Fibroblast of lung (primary cell): Measurements from ENCODE around the gene IRF4. TPM values are rescaled to one million over a fixed set of nuclear protein-coding genes. Genes with fewer than 3 reads are reported as not detected.

Experiments
- DNase-seq, 2 donors: peaks; one replicate each; pipeline versions ENCODE4 v3.0.0 to v3.0.0-alpha.2; 2010; ENCODE audit warnings: low read depth in 2 of 2
- H2AFZ ChIP-seq: 2 replicates; pipeline ENCODE4 v1.5.1; 2012; ENCODE audit warnings: low read length, control low read depth, inconsistent platforms
- H3K27ac ChIP-seq: 2 replicates; pipeline ENCODE4 v1.5.1; 2011; ENCODE audit warnings: low read length, control low read depth; ENCODE audit not compliant: insufficient read depth
- H3K27me3 ChIP-seq: 2 replicates; pipeline ENCODE4 v1.5.1; 2011; ENCODE audit warnings: mild to moderate bottlenecking, low read length; ENCODE audit not compliant: control insufficient read depth, insufficient read depth
- H3K36me3 ChIP-seq: 2 replicates; pipeline ENCODE4 v1.5.1; 2011; ENCODE audit warnings: low read length; ENCODE audit not compliant: control insufficient read depth, insufficient read depth
- H3K4me1 ChIP-seq: 2 replicates; pipeline ENCODE4 v1.5.1; 2011; ENCODE audit warnings: low read length; ENCODE audit not compliant: control insufficient read depth, insufficient read depth; ENCODE audit errors: extremely low read depth
- H3K4me2 ChIP-seq: 2 replicates; pipeline ENCODE4 v1.5.1; 2011; ENCODE audit warnings: low read length, control low read depth; ENCODE audit not compliant: insufficient read depth; ENCODE audit errors: extremely low read depth
- H3K4me3 ChIP-seq, 4 experiments: fragments of 200-600 bp in 1 of 4; sonication (generic) in 1 of 4; replicated peaks in 1 of 4; 2 replicates each; pipeline ENCODE4 v1.5.1; 2011 to 2016; ENCODE audit warnings: low read length in 4 of 4, low read depth in 3 of 4, mild to moderate bottlenecking in 3 of 4, control low read depth in 2 of 4, inconsistent platforms in 1 of 4, mixed read lengths in 1 of 4; ENCODE audit not compliant: insufficient read depth in 1 of 4; ENCODE audit errors: control extremely low read depth in 1 of 4
- H3K79me2 ChIP-seq: 2 replicates; pipeline ENCODE4 v1.5.1; 2012; ENCODE audit warnings: mild to moderate bottlenecking, low read length, inconsistent platforms; ENCODE audit not compliant: control insufficient read depth, insufficient read depth
- H3K9ac ChIP-seq: 2 replicates; pipeline ENCODE4 v1.5.1; 2011; ENCODE audit warnings: mild to moderate bottlenecking, low read length, control low read depth; ENCODE audit not compliant: insufficient read depth
- H3K9me3 ChIP-seq: 2 replicates; pipeline ENCODE4 v1.5.1; 2012; ENCODE audit warnings: low read depth, low read length; ENCODE audit not compliant: control insufficient read depth, insufficient read depth
- H4K20me1 ChIP-seq: 2 replicates; pipeline ENCODE4 v1.5.1; 2011; ENCODE audit warnings: low read length; ENCODE audit not compliant: control insufficient read depth, insufficient read depth; ENCODE audit errors: extremely low read depth
- EZH2 ChIP-seq: IDR thresholded peaks from 2 replicates; pipeline ENCODE4 v1.5.1; 2012; ENCODE audit warnings: low read length, control low read depth, mild to moderate bottlenecking; ENCODE audit errors: missing control alignments
- polyA plus RNA-seq, 2 donors: library from polyadenylated mRNA; depleted of rRNA in 1 of 2; stranded (reverse) in 1 of 2; unstranded in 1 of 2; fragments of >200 nt; gene quantifications; 2 replicates each; pipeline ENCODE4 v1.2.1, GENCODE V29; 2011 to 2012; ENCODE audit warnings: missing spikeins in 1 of 2
- total RNA-seq: library from RNA; depleted of rRNA; stranded (reverse); fragments of >200 nt; gene quantifications from 2 replicates; pipeline ENCODE4 v1.2.1, GENCODE V29; 2014
- TF ChIP-seq, protein P1 (sequence below), 2 donors: IDR thresholded peaks in 1 of 2; conservative IDR thresholded peaks in 1 of 2; 1 replicate in 1 of 2; 2 replicates in 1 of 2; pipeline ENCODE4 v1.5.1; 2011 to 2012; ENCODE audit warnings: low read length in 2 of 2, control low read depth in 1 of 2, inconsistent platforms in 1 of 2, low read depth in 1 of 2, mild to moderate bottlenecking in 1 of 2

Gene IRF4
- total and polyA plus RNA-seq, 2 donors (not counting 1 experiment from before 2014, with no cell fraction given): under 0.01 to 0.01 TPM

DNA sequence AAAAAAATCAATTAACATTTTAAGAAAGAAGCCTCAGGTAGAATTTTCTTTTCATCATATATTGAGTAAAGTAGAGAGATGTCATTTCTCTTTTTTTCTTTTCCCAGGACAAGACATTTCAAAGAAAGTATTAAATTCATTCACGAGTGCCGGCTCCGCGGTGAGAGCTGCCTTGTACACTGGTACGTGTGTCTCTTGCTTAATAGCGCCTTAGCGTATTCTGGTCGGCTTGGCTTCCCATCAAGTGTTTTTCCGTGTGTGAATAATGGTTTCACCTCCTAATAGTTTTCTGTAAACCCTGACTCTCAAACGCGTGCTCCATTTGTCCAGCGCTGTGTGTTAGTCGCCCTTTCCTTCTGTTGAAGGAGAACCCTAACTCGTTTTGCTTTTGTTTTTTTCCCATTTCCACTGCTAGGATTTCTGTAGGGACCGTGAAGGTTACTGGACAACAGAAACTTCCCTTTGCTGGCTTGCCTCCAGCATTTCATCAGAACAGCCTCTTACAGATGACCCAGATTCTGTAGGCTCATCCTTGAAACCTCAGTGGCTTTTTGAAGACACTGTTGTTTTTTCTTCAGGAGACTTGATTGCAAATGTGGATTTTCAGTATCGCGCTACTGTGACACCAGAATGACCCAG lies 45.7 kb upstream of the IRF4 start:
- Histone ChIP-seq H3K36me3 (no peaks in the 10 kb centered on the region), H3K27me3 (no peaks in the 10 kb centered on the region), H3K27ac (no peak overlapping the region), H3K4me1 (no peaks in the 10 kb centered on the region), H3K79me2 (no peaks in the 10 kb centered on the region), H2AFZ (no peak overlapping the region), H3K4me3 (no peak overlapping the region), H3K9ac (no peak overlapping the region), H3K9me3 (no peaks in the 10 kb centered on the region), H4K20me1 (no peaks in the 10 kb centered on the region), H3K4me2 (no peak overlapping the region)
- DNase-seq: peak; percentile 39 to 67
- TF ChIP-seq EZH2: no peak
- TF ChIP-seq, protein P1, sequence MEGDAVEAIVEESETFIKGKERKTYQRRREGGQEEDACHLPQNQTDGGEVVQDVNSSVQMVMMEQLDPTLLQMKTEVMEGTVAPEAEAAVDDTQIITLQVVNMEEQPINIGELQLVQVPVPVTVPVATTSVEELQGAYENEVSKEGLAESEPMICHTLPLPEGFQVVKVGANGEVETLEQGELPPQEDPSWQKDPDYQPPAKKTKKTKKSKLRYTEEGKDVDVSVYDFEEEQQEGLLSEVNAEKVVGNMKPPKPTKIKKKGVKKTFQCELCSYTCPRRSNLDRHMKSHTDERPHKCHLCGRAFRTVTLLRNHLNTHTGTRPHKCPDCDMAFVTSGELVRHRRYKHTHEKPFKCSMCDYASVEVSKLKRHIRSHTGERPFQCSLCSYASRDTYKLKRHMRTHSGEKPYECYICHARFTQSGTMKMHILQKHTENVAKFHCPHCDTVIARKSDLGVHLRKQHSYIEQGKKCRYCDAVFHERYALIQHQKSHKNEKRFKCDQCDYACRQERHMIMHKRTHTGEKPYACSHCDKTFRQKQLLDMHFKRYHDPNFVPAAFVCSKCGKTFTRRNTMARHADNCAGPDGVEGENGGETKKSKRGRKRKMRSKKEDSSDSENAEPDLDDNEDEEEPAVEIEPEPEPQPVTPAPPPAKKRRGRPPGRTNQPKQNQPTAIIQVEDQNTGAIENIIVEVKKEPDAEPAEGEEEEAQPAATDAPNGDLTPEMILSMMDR (conservative IDR thresholded peaks at IDR 0.05 in 1 of 2, IDR thresholded peaks at IDR 0.05 in 1 of 2; ENCODE audit: low read depth in 1 of 2, low read length in 2 of 2): no peak

DNA sequence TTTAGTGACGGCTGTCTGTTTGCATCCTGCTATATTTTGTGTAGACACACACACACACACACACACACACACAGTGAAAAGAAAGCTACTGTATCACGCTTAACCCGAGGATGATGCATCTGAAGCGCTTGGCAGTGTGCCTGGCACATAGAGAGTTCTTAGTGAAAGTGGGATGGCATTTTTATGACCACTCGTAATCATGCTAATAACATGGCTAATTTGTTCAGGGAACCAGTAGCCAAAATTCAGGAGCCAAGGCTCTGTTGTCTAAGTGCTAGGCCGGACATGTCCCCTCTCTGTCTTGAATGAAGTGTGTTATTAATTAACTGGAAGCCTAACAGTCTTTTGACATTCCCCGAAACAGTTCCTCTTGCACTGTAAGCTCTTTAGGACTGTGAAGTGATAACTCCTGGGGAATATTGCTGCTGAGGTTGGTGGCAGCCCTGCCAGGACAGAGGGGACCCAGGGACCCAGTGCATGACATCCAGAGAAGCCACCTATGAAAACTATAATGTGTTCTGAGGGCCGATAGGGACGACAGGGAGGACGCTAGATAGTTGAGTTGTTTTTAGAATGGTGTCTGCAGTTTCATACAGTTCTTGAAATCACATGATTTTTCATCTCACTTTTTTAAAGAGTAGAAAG lies 45.0 kb upstream of the IRF4 start:
- no peaks in the 10 kb centered on the region for H3K4me1 ChIP-seq
- no peaks in the 10 kb centered on the region for H4K20me1 ChIP-seq
- no peak overlapping the region for H3K27ac ChIP-seq
- no peak overlapping the region for H2AFZ ChIP-seq
- no peaks in the 10 kb centered on the region for H3K79me2 ChIP-seq
- H3K36me3 ChIP-seq: no peaks in the 10 kb centered on the region
- no peak for TF ChIP-seq EZH2
- TF ChIP-seq, protein P1 (conservative IDR thresholded peaks at IDR 0.05 in 1 of 2, IDR thresholded peaks at IDR 0.05 in 1 of 2; ENCODE audit: low read depth in 1 of 2, low read length in 2 of 2): no peak
- no peak overlapping the region for H3K4me3 ChIP-seq
- H3K27me3 ChIP-seq: no peaks in the 10 kb centered on the region
- H3K9me3 ChIP-seq: no peaks in the 10 kb centered on the region
- no peak overlapping the region for H3K9ac ChIP-seq
- DNase-seq: peak; percentile 43 to 79
- H3K4me2 ChIP-seq: no peak overlapping the region

DNA sequence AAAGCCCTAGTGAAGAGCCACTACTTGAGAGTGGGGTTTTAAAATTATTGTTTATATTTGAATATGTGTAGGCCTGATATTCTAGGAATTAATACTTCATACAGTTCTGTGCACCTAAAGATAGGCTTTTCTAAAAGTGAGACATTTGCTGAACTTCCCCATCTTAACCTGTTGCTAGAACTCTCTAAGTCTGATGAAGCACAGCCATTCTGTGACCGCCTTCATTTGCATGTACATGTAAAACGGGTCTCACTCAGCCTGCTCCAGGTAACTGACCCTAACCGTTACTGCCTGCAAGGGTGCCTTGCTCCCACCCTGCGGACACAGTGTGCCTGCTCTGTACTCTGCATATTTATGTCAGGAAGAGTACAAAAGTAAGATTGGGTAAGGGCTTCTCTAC lies 44.3 kb upstream of the IRF4 start:
- Histone ChIP-seq H2AFZ (no peak overlapping the region), H3K79me2 (no peaks in the 10 kb centered on the region), H3K4me1 (no peaks in the 10 kb centered on the region), H3K27me3 (no peaks in the 10 kb centered on the region), H3K4me3 (no peak overlapping the region), H3K27ac (no peak overlapping the region), H3K36me3 (no peaks in the 10 kb centered on the region), H3K9me3 (no peaks in the 10 kb centered on the region), H4K20me1 (no peaks in the 10 kb centered on the region), H3K9ac (no peak overlapping the region), H3K4me2 (no peak overlapping the region)
- DNase-seq: no peak
- TF ChIP-seq, protein P1 (conservative IDR thresholded peaks at IDR 0.05 in 1 of 2, IDR thresholded peaks at IDR 0.05 in 1 of 2; ENCODE audit: low read depth in 1 of 2, low read length in 2 of 2): no peak
- no peak for TF ChIP-seq EZH2
